ENCODE data around the gene TENM3.

Gene TENM3

DNA sequence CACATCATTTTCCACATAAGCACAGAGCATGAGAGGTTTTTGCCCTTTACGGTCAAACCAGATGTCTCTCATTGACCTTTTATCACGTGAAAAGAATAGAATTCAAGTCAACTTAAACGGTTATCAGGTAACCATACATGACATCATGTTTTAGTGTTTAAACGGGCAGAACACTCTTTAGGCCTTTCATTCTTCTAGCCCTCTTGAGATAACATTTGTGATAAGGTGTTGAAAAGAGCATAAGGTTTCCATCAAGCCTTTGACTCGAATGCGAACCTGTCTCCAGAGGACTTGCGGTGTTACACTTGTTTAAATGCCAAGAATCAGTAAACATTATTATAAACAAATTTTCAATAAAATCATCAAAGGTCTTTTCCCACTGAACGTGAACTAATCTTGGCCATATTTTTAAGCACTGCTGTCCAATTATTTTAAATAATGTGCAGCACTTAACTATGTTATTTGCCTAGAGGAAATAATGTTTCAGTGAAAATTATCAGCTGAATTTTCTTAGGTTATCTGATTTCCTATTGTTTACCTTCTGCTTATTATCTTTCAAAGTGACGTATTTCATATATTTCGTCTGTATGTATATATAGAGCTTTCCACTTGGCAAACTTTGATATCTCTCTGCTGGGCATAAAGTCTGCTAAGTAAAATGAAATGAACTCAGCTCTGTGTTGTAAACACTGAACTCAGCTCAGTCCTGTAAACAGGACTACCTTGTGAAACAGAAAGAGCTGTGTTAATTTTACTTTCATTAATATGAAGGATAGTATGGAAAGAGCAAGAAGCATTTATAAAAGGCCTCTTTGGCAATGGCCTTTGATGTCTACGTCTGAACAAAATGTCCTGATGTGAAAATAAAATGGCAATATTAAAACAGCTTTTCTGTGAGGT is 33.3 kb downstream of the TENM3 start:
- TF ChIP-seq, protein P1, sequence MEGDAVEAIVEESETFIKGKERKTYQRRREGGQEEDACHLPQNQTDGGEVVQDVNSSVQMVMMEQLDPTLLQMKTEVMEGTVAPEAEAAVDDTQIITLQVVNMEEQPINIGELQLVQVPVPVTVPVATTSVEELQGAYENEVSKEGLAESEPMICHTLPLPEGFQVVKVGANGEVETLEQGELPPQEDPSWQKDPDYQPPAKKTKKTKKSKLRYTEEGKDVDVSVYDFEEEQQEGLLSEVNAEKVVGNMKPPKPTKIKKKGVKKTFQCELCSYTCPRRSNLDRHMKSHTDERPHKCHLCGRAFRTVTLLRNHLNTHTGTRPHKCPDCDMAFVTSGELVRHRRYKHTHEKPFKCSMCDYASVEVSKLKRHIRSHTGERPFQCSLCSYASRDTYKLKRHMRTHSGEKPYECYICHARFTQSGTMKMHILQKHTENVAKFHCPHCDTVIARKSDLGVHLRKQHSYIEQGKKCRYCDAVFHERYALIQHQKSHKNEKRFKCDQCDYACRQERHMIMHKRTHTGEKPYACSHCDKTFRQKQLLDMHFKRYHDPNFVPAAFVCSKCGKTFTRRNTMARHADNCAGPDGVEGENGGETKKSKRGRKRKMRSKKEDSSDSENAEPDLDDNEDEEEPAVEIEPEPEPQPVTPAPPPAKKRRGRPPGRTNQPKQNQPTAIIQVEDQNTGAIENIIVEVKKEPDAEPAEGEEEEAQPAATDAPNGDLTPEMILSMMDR (IDR thresholded peaks at IDR 0.05; ENCODE audit: low read depth, low read length): no peak
- no peak for DNase-seq (ENCODE audit: low read depth in 2 of 2)
- H3K4me3 ChIP-seq (replicated peaks in 1 of 2; ENCODE audit: low read depth in 2 of 2, low read length in 2 of 2): no peak overlapping the region

DNA sequence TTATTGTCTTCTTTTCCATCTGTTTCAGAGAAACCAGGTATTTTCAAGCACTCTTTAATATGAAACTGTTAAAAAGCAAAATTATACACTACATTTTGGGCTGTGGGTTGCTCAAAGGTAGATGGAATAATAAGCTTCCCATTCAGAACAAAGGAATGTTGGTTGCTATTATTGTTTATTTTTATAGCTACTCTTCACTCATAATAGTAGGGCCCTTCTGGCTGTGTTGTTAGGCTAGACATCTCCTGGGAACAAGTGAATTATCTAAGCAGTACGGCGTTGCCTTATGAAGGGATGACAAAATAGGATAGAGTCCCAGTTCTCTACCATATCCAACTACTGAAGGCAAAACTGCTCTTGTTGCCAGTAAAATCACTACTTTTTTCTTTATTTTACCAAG is 34.2 kb downstream of the TENM3 start:
- TF ChIP-seq, protein P1 (IDR thresholded peaks at IDR 0.05; ENCODE audit: low read depth, low read length): no peak
- H3K4me3 ChIP-seq (replicated peaks in 1 of 2; ENCODE audit: low read depth in 2 of 2, low read length in 2 of 2): no peak overlapping the region
- DNase-seq (ENCODE audit: low read depth in 2 of 2): peak in 1 of 2 donors; percentile 1

DNA sequence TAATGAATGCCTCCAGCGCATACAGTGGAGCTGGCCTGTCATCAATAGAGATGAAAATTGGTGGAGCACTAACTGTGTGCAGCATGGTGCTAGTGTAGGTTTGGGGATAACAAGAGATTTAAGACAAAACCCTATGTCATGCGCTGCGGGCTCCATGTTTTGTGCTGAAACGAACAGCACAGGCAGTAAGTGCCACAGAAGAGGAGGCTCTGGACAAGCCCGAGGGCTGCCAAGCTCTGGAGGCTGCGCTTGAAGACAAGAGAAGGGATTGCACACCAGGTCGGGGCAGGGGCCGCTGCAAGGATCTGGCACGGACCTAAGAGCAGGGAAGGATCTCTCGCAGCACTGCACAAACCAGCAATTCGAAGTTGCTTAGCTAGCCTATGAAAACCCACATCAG is 35.5 kb downstream of the TENM3 start:
- DNase-seq (ENCODE audit: low read depth in 2 of 2): no peak
- TF ChIP-seq, protein P1 (IDR thresholded peaks at IDR 0.05; ENCODE audit: low read depth, low read length): no peak
- H3K4me3 ChIP-seq (replicated peaks in 1 of 2; ENCODE audit: low read depth in 2 of 2, low read length in 2 of 2): no peak overlapping the region

DNA sequence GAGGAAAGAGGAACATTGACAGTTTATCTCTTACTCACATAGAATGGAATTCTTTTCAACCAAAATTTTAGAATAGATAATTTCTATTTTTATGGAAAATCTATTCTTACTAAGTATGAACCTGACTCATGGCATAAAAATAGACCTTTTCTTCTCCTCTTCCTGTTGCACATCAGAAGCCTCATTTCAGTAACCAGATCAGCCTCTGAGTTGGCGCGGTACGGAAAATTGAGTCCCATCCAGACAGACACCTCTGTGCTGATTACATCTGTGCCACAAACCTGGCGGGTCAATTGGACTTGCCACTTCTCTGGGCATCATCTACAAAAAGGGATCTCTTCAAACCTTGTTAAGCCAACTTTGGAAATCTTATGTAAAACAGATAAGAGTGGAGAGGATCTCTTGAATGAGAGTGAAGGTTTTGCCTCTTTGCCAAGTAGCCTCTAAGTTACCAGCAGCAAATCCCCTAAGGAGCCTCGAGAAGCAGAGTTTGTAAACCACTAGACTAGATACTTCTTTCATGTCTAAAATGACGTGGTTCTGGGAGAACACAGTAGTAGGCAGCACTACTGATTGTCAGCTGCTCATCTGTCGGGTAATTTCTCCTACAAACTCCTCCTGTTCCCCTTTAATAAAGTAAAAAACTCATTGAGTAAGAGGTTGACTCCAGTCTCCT is 37.4 kb downstream of the TENM3 start:
- TF ChIP-seq, protein P1 (IDR thresholded peaks at IDR 0.05; ENCODE audit: low read depth, low read length): no peak
- peak; percentile 2 to 43 for DNase-seq (ENCODE audit: low read depth in 2 of 2)
- H3K4me3 ChIP-seq (replicated peaks in 1 of 2; ENCODE audit: low read depth in 2 of 2, low read length in 2 of 2): no peak overlapping the region

DNA sequence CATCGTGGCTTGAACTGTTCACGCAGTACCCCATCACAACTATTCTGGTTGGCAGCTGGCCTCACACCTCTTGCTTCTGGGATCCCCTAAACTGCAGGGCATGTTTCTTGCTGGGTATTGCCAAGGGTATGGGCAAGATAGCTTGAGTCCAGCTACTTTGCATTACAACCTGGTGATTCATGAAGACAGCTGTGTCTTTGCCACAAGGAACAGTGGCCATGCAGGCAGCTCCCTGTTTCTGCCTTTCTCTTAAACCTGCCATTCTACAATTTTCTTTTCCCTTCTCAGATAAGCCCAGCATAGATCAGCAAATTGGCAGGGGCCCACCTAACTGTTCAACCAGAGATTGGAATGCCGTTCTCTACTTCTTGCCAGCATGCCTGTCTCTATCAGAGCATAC is 42.8 kb downstream of the TENM3 start:
- TF ChIP-seq, protein P1 (IDR thresholded peaks at IDR 0.05; ENCODE audit: low read depth, low read length): no peak

DNA sequence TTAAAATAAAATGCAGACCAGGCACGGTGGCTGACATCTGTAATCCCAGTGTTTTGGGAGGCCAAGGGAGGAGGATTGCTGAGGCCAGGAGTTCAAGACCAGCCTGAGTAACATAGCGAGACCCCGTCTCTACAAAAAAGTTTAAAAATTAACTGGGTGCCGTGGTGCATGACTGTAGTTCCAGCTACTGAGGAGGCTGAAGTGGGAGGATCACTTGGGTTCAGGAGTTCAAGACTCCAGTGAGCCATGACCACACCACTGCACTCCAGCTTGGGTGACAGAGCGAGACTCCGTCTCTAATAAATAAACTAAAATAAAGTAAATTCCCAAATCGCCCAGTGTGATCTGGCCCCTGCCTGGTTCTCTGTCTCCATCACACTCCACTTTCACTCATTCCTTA is 43.7 kb downstream of the TENM3 start:
- TF ChIP-seq, protein P1 (IDR thresholded peaks at IDR 0.05; ENCODE audit: low read depth, low read length): no peak
- no peak for DNase-seq (ENCODE audit: low read depth in 2 of 2)
- H3K4me3 ChIP-seq (replicated peaks in 1 of 2; ENCODE audit: low read depth in 2 of 2, low read length in 2 of 2): no peak overlapping the region

More for the DNA sequence above, 42.8 kb downstream of the TENM3 start:
- no peak overlapping the region for H3K4me3 ChIP-seq (replicated peaks in 1 of 2; ENCODE audit: low read depth in 2 of 2, low read length in 2 of 2)
- DNase-seq (ENCODE audit: low read depth in 2 of 2): no peak
